Measurements from ENCODE around the gene RAB11FIP4. TPM values are rescaled to one million over a fixed set of nuclear protein-coding genes. Genes with fewer than 3 reads are reported as not detected.
A peak's percentile ranks its signal among the peaks of the same experiment; 100 is the strongest.

RAB11FIP4 gene
- total and polyA plus RNA-seq, 2 of the 8 experiments (the other 6 are each of a cell fraction or from before 2014, with no cell fraction given): 21.7 to 53.2 TPM

GRCh38 chr17:31390748-31391495, 553 bp upstream of the RAB11FIP4 start:
- FAIRE-seq (no peak), DNase-seq (ENCODE audit: low read depth in 1 of 2, low spot score in 2 of 2) (peak in 1 of 2 experiments; percentile 70)
- peak overlapping the region; percentile 42 to 84 for H3K4me2 ChIP-seq (ENCODE audit: insufficient read depth in 1 of 2, low read depth in 2 of 2, low read length in 2 of 2)
- H3K36me3 ChIP-seq (ENCODE audit: control insufficient read depth in 2 of 4, insufficient read depth in 4 of 4, low read length in 3 of 4): no peaks in the 10 kb centered on the region
- peak overlapping the region; percentile 63; the same call in 1 of the 2 replicates for H2AFZ ChIP-seq (ENCODE audit: low read length)
- ChIA-PET CTCF (ENCODE audit: partially characterized antibody) (interaction anchor here (0.8 to 3.1 kb wide), 10 partner anchors 8 to 451 kb away, joined by 3 to 19 read pairs (median 8); no protein-coding TSS in a partner anchor), POLR2A (ENCODE audit: partially characterized antibody) (interaction anchor here (1.6 to 1.7 kb wide), 2 partner anchors 22 to 322 kb away, joined by 3 read pairs; no protein-coding TSS in a partner anchor)
- no peak overlapping the region for H4K5ac ChIP-seq (ENCODE audit: insufficient read length, low read depth, low read length)
- H3K9me3 ChIP-seq (ENCODE audit: insufficient read depth in 2 of 2, low read depth in 1 of 2, low read length in 1 of 2): no peaks in the 10 kb centered on the region
- peaks cover 7% of the 10 kb centered on the region; the same call in 1 of the 2 replicates for H3K23me2 ChIP-seq (ENCODE audit: low read depth, low read length)
- H2BK120ac ChIP-seq (replicated peaks; ENCODE audit: low read depth, low read length): no peak overlapping the region
- no peaks in the 10 kb centered on the region for H3K79me2 ChIP-seq (ENCODE audit: control insufficient read depth in 1 of 2, insufficient read depth in 2 of 2, low read length in 2 of 2)
- H2BK5ac ChIP-seq (ENCODE audit: low read depth, low read length): no peak overlapping the region
- no peak overlapping the region for H3K9ac ChIP-seq (replicated peaks in 1 of 4; ENCODE audit: extremely low read depth in 1 of 4, low read depth in 3 of 4, low read length in 3 of 4)
- no peak overlapping the region for H3K14ac ChIP-seq (ENCODE audit: insufficient read length)
- H2AK5ac ChIP-seq (ENCODE audit: low read depth, low read length): no peak overlapping the region
- no peak overlapping the region for H4K91ac ChIP-seq (replicated peaks; ENCODE audit: insufficient read length, low read length)
- H2BK20ac ChIP-seq (ENCODE audit: low read length): no peak overlapping the region
- WGBS, 2 experiments (ENCODE audit: extremely low coverage in 1 of 2, insufficient coverage in 1 of 2, insufficient read length in 1 of 2, insufficient replicate concordance in 2 of 2, low coverage in 1 of 2, low lambda C conversion rate in 2 of 2, missing lambda C conversion rate in 1 of 2): 28% methylated on average over 33 of the region's 56 CpGs; no CpG with 5 or more reads in 1 of the 2 experiments
- H3K4me3 ChIP-seq (ENCODE audit: extremely low read depth in 1 of 4, insufficient read depth in 2 of 4, low read depth in 3 of 4, low read length in 4 of 4): peak overlapping the region; percentile 37 to 65 (median 44)
- H3K79me1 ChIP-seq (ENCODE audit: low read depth, low read length): no peaks in the 10 kb centered on the region; the same call in 1 of the 2 replicates
- TF ChIP-seq KDM4A (IDR thresholded peaks at IDR 0.05; ENCODE audit: low read depth, low read length, severe bottlenecking) (peak; percentile 52), CHD2 (IDR thresholded peaks at IDR 0.05; ENCODE audit: low read length) (no peak), EZH2 (IDR thresholded peaks at IDR 0.05; ENCODE audit: low read depth, low read length, severe bottlenecking) (peak; percentile 46), KDM1A (IDR thresholded peaks at IDR 0.05; ENCODE audit: borderline replicate concordance, low read length) (0 out of 2 replicates have a peak, but pooled peaks have one; percentile 49), RBBP5 (IDR thresholded peaks at IDR 0.05; ENCODE audit: borderline replicate concordance, low read depth, low read length) (0 out of 2 replicates have a peak, but pooled peaks have one; percentile 36), ZNF274 (IDR thresholded peaks at IDR 0.05; ENCODE audit: borderline replicate concordance, extremely low read depth, low read length) (no peak), SIN3A (conservative IDR thresholded peaks at IDR 0.05 in 1 of 2, IDR thresholded peaks at IDR 0.05 in 1 of 2; ENCODE audit: low read depth in 1 of 2, low read length in 2 of 2) (0 out of 4 replicates have a peak, but pooled peaks of 1 of the 2 experiments have one; percentile 28), ASH2L (IDR thresholded peaks at IDR 0.05; ENCODE audit: low read length) (peak; percentile 31)
- H3K4me1 ChIP-seq (replicated peaks in 1 of 4; ENCODE audit: control insufficient read depth in 3 of 4, insufficient read depth in 4 of 4, low read length in 3 of 4): peaks cover 0 to 14% (median 9%) of the 10 kb centered on the region in 4 experiments; a peak in 6 of 7 replicates
- H2BK12ac ChIP-seq (ENCODE audit: low read depth, low read length): no peak overlapping the region
- peaks cover 4 to 9% of the 10 kb centered on the region in 2 experiments for H4K20me1 ChIP-seq (replicated peaks in 1 of 2; ENCODE audit: control insufficient read depth in 1 of 2, insufficient read depth in 2 of 2, low read length in 2 of 2)
- no peak overlapping the region for H3K56ac ChIP-seq (replicated peaks; ENCODE audit: insufficient read length, low read depth, low read length)
- H3K18ac ChIP-seq (ENCODE audit: extremely low read depth, low read length): peak overlapping the region; percentile 32
- no peak overlapping the region for H2BK15ac ChIP-seq (ENCODE audit: low read length)
- H3K27me3 ChIP-seq (replicated peaks in 1 of 4; ENCODE audit: control insufficient read depth in 3 of 4, extremely low read depth in 1 of 4, insufficient read depth in 3 of 4, low read length in 3 of 4): peaks cover 1 to 29% (median 22%) of the 10 kb centered on the region in 4 experiments
- peak overlapping the region; percentile 54 for H3K4ac ChIP-seq (replicated peaks; ENCODE audit: insufficient read length, low read depth, low read length)
- H3K23ac ChIP-seq (ENCODE audit: insufficient read length): no peak overlapping the region
- peak overlapping the region; percentile 35; the same call in 1 of the 2 replicates for H4K8ac ChIP-seq (ENCODE audit: extremely low read depth, insufficient read depth, low read length)
- no peak overlapping the region for H3K27ac ChIP-seq (ENCODE audit: low read depth, low read length)
